ENCODE measurements around the gene SCFD2.
"Not testable (repeated sequence)": the region's sequence is repeated elsewhere in the genome, so short reads cannot be mapped to it uniquely, and the experiment has no call there.

The SCFD2 gene

DNA sequence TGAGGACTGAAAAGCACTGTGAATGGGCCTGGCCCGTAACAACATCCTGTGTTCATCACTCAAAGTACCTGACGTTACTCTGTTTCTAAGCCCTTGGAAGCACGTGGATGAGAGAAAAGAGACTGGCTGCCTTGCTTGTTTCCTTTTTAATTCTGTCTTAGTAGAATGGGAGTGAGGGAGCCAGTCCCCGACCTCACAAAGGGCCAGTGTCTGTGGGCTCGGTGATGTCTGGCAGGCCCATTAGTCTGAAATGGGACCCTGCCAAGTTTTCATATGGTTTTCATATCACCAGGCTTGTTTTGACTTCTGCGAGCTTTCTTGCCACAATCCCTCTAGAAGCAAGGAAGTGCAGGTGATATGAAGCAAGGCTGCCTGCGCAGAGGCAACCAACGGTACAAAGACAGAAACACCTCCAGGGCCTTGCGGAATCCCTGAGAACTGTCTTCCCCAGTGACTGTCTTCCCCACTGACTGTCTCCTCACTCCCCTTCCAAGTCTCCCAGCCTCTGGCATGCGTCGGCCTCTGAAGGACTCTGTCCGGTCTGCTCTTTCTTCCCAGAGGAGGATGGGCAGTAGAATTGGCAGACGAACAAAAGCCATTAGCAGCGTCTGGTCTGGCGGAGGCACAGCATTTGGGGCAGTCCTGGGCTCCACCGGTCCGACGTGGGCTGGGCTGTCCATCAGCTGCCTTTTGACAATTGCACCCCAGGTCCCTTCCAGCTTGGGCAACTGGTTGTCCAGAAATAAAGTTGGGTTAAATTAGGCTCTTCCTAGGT, 524.0 kb downstream of the SCFD2 start:
- DNase-seq, result no peak

DNA sequence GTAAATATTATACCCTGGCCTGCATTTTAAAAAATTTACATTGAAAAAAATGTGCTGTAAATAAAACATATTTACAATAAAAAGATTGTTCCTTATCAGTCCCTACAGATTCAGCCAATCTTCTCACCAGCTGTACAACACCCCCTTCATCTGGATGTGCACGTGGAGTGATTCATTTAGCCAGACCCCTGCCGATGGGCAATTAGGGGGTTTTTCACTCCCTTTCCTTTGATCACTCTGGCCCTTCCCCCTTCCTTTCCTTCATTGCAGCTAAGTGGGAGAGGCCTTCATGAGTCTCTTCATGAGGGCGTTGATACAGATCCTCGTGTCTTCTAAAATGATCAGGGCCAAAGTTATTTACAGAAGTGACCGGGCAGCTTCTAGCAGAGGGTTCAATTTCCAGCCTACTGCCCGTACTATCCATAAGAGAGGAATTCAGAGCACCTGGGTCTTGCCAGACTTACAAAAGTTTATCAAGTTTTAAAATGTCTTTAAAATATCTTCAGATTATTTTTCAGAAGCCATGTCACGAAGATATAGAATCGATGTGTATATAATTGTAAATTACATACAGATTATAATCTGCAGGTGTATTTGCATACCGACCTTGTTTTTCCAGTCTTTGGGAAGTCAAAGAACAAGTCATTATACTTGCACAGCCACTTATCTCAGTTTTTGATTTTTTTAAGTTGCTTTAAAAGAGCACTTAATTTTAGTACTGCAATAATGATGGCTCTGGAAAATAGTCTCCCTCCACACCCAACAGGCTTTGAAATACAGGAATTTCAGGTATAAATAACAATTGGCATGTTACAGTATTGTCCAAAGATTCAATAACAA, 525.1 kb downstream of the SCFD2 start:
- DNase-seq, result no peak

DNA sequence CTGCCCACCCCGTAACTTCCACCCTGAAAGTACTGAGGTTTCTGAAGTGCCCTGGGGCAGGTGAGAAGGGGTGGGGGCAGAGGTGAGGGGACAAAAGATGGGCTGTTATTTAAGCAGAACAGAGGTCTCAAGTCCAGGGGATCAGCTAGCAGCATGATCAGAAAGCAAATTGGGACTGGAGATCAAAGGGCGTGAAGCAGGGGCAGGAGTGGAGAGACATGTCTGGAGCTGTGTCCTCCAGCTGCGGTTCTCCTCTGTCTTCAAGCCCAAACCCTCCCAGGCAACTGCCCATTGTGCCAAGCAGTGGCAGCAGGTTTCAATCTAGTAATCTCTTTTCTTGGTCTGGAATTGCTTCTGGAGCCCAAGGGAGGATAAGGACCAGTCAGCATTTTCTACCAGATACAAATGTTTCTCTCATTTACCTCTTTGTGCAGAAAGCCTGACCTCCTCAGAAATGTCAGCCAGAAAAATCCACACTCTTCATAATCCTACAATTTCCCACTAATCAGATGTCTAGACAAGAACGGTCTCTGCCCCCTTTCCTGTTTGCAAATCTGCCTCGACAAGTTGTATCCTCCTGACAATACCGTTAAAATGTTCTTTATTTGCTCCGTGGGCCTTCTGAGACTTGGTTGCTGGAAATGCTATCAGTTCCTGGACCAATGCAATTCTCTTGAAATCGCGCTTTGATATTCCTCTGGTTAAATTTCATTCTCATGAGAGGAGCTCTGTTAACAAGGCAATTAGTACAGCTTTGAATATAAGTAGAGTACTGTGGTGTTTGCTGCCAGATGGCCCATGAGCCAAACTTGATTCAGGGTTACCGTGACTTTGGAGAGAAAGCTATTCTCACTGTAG, 526.9 kb downstream of the SCFD2 start:
- DNase-seq, result no peak

DNA sequence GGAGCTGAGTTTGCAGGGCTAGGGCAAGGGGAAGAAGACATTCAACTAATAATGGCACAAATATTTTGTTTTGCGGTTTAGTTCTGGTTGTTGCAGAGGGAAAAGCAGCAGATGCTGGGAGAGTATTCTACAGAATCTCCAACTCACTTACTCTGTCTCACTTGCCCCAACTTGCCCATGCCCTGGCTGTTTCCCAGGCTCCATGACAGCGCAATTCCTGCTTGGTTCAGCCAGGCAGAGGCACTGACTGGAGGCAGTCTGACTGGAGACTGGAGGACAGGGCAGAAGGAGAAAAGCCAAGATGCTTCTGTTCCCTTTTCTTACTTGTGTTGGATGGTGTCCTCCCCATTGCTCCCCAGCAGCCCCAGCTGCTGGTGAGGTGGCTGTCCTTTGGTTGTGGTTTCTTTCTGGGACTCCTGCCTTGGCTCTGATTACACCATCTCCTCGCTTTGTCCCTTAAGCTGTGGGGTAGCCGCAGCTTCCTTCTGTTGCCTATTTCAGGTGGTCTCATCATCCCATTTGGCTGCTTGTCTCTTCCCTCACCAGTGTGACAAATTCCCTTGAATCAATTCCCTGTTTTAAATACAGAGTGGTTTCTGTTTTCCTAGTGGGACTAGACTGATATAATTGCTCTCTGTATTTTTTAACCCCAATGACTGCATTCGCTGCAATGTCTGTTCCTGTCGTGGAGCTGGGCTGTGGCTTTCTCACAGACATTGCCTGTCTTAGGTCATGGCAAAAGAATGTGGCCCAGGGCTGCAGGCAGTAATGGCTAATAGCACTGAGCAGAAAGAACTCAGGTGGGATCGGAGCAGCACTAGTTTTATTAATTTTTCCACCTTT, 527.9 kb downstream of the SCFD2 start:
- DNase-seq, result no peak

DNA sequence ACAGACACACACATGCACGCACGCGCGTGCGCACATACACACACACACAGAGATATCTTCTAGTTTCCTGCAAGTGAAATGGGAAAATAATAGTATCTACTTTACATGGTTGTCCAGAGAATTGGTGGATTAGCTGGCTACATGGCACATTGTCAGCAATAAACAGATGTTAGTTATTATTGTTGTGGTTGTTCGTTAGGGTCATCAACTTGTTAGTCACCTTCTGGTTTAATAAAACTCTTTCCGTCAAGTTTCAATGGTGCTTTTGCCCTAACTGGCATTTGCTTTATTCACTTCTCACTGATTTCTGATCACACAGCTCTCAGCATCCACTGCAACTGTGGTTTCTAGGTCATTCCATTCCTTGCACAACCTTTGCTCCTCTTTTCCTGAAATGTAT, 529.2 kb downstream of the SCFD2 start:
- DNase-seq, result no peak

DNA sequence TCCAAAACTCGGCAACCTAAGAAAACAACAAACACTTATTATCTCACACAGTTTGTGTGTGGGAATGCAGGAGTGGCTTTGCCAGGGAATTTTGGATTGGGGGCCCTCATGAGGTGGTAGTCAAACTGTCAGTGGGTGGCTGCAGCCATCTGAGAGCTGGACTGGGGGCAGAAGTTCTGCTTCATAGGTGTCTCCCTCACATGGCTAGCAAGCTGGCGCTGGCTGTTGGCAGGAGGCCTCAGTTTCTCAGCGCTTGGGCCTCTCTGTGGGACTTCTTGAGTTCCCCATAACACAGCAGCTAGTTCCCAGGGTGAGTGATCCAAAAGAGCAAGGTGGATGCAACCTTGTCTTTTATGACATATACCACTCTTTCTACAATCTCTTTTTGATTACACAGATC, 529.7 kb downstream of the SCFD2 start:
- no peak for DNase-seq

DNA sequence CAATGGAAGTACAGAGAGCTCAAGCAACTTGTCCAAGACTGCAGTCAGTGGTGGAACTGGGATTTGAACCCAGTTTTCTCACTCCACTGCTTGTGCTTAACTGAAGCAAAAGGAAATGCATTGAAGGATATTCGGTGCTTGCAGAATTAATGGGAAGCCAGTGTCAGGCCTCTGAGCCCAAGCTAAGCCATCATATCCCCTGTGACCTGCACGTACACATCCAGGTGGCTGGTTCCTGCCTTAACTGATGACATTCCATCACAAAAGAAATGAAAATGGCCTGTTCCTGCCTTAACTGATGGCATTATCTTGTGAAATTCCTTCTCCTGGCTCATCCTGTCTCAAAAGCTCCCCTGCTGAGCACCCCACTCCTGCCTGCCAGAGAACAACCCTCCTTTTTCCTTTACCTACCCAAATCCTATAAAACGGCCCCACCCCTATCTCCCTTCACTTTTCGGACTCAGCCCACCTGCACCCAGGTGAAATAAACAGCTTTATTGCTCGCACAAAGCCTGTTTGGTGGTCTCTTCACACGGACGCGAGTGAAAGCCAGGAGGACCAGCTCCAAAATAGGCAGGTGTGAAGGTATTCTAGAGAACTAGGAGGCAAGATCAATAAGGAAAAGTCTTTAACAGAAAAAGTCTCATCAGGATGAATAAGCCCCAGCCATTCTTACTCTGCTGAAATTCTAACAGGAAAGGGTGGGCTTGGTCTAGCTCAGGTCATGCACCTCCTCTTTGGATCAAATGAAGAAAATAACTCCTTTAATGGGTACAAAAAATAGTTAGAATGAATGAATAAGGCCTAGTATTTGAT, 531.0 kb downstream of the SCFD2 start:
- not testable (repeated sequence) for DNase-seq

DNA sequence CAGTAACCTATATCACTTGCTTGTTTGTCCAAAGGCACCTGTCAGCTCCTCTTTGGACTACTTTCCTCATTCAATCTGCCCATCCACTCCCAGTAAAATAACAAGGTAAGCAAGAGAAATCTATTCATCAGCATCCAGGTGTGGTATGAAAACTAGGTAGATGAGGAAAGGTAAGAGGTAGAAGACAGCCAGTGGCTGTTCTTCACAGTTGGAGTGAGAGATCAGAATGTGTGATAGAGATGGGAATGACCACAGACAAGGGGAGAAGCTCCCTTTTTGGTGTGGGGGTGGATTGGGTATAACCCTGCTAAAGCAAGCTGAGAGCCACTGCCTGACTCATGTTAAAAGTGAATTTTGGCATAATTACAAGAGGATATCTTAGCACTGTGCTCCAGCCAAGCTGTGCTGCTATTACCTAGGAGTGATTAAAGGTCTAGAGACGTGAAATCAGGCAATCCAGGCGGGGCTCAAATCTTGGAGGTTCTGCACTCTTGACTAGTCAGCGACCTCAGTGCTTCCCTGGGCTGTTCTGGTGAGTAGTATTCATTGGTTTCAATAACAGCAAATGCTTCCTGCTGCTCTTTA, 531.8 kb downstream of the SCFD2 start:
- no peak for DNase-seq

DNA sequence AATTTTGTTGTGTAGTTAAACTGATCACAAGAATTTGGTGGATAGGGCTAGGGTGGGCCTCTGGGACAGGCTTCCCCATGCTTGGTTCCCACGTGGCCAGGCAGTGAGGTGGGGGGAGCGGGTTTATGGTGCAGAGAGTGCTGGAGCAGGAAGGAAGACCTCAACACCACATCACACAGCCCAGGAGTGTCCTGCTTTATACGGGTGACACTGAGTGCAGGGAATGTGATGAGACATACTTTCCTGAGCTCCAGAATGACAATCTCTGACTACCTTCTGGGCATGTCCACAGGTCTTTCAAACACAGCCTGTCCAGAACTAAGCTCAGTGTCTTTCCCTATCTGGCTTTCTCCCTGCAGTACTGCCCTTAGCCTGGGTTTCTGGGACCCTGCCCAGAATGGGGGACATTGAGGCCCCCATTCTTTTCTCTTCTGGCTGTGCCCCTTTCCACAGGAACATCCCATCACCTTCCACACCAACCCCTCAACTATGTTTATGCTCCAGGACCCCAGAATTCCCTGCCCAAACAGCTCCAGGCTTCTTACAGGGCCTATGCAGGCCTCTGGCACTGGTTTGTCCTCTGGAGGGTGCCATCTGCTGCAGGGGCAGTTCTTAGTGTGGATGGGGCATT, 540.3 kb downstream of the SCFD2 start:
- DNase-seq, result no peak

DNA sequence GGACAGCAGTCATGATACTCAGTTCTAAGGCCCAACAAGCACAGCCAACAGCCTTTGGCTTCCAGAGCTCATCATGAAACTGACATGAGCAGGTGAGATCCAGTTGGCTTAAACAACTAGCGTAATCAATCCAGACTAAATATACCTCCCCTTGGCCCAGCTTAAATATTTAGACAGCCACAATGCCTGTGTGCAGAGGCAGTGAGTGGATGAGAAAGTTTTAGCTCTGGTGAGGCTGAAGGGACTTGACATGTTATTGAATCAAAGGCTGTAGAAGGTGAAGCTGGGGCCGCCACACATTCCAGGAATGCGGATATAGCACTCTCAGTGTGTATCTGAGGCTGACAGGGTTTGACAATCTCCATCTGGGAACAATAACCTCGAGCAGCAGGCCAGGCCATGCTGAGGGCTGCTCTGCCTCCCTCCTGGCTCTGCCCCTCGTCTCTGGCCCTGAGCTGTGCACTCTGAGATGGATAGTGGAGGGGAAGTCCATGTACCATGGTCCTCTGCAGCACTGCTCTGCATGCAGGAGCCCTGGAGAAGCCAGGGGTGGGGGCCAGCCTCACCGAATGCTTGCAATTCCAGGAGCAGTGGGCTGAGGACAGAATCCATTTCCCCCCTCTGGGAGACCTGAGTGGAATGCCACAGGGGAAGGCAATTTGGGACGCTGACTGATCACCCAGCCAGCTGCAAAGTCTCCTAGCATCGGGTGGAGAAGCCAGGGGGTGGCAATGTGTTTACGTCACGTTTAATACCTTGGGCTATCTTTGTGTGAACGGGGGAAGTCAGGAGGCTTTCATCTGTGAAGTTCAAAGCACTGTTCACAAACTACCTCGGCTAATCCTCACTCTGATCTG, 541.0 kb downstream of the SCFD2 start:
- no peak for DNase-seq

DNA sequence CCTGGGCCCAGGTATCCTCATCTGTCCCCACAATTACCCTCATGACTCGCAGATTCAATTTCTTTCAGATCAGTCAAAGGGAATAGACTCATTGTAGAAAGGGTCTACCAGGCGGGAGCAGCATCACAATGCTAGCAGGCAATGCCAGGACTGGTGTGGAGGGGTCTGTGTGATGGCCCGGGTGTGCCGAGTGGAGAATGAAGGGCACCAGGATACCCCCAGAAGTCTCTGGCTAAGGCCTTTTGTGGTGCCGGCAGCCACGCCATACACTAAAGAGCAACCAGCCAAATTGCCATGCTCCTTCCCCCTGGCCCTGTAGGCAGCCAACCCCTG, 541.6 kb downstream of the SCFD2 start:
- DNase-seq, result no peak

DNA sequence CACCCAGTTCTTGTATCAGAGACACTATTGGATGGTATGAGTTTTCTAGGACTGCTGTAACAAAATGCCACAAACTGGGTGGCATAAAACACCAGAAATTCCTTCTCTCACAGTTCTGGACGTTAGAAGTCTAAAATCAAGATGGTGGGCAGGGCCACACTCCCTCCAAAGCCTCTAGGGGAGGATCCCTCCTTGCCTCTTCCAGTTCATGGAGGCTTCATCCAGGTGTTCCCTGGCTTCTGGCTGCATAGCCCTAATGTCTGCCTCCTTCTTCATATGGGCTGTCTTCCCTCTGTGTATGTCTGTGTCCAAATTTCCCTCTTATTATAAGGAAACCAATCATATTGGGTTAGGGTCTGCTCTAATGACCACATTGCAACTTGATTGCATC, 542.2 kb downstream of the SCFD2 start:
- no peak for DNase-seq

Data from hematopoietic multipotent progenitor cell treated with erythropoietin and hydrocortisone succinate and interleukin-3 and kit ligand, for 6 days (in vitro differentiated cells).